GM19372 (cell line): ENCODE measurements around the gene ITGA1.
"Not testable (repeated sequence)": the region's sequence is repeated elsewhere in the genome, so short reads cannot be mapped to it uniquely, and the experiment has no call there.

Source experiments
- ATAC-seq: cut with Tn5 transposase; IDR thresholded peaks from one replicate; pipeline ENCODE4 v1.9.1; 2021; ENCODE audit warnings: mild to moderate bottlenecking, low read depth, moderate library complexity; ENCODE audit not compliant: unreplicated experiment

ITGA1 gene

GRCh38 chr5:52856564-52856963, 68.8 kb downstream of the ITGA1 start:
- peak; percentile 79 for ATAC-seq

DNA sequence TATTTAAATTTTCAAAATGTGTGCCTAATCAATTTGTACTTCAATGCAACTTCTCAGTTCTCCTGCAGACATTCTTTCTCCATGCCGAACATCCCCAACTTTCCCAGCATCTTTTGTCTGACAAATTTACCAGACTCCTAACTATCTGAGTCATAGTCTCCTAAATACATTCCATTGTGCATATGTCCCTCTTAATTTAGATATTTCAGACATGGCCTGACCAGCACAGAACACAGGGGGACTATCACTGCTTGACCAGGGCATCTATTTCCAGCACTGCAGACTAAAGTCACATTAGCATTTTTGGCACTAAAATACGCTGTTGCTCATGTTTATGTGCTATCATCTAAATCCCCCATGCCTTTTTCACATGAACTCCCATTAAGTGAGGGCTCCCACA, 71.9 kb downstream of the ITGA1 start:
- ATAC-seq, result no peak

DNA sequence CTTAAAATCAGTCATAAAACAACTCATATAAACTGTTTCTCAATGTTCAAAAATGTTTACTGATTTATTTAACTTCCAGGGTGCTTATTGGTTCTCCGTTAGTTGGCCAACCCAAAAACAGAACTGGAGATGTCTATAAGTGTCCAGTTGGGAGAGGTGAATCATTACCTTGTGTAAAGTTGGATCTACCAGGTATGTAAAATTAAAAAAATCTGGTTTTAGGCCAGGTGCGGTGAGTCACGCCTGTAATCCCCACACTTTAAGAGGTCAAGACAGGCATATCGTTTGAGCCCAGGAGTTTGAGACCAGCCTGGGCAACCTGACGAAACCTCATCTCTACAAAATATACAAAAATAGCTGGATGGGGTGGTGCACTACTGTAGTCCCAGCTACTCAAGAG, 73.7 kb downstream of the ITGA1 start:
- ATAC-seq, result no peak

- no peak for ATAC-seq
Observed at GRCh38 chr5:52863715-52864290, 76.1 kb downstream of the ITGA1 start.

DNA sequence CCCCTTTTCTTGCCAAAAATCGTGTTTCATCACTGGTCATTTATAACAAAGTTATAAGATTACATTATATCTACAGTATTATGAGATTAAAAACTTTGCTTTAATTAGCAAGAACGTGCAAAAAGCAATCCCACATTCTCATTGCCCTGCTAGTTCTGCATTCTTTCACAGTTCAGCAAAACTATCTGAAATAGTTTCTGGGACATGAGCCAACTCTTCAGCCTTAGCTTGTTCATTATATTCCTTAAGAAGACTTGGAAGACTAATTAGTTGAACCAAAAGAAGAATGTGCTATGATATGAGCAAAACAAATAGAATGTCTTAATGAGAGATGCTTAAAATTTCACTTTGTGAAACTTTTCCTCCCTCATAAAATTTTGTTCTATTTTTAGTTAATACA, 76.7 kb downstream of the ITGA1 start:
- ATAC-seq, result no peak

DNA sequence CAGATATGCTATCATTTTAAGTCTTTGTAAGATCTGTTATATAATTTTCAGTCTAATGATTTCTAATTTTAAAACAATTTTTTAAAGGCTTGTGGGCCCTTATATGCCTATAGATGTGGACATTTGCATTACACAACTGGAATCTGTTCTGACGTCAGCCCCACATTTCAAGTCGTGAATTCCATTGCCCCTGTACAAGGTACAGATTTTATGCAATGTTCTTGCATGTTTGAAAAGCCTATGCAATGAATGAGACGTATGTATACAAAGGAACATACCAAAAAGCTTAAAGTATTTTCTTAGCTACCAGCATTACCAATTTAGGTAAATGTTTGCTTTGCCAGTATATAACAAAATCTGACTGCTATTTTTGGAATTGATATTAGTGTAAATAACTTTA, 77.2 kb downstream of the ITGA1 start:
- no peak for ATAC-seq

DNA sequence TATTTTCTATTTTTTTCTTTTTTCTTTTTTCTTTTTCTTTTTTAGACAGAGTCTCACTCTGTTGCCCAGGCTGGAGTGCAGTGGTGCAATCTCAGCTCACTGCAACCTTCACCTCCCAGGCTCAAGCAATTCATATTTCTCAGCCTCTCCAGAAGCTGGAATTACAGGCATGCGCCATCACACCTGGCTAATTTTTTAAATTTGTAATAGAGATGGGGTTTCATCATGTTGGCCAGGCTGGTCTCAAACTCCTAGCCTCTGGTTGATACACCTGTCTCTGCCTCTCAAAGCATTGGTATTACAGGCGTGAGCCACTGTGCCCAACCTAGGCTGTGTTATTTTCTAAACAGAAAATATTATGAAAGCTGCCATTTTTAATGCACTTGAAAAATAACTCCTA, 78.3 kb downstream of the ITGA1 start:
- not testable (repeated sequence) for ATAC-seq

DNA sequence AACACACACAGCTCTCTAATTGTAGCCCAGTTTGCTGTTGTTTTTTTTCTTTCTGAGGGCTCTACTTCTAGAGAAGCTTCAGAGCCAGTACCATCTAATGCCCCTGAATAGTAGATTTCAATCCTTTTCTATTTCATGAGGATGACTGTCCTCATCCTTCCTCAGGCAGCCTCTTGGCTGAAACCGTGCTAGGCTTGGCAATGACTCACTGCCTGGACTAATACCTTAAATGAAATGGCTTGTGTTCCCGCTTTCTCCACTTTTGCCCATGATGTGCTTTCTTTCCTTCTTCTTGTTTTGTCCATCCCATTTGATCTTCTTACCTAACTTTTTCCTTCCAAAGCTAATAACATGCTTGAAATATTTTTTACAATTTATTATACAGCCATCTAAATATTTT, 80.1 kb downstream of the ITGA1 start:
- no peak for ATAC-seq

GRCh38 chr5:52868417-52868816, 80.7 kb downstream of the ITGA1 start:
- no peak for ATAC-seq

DNA sequence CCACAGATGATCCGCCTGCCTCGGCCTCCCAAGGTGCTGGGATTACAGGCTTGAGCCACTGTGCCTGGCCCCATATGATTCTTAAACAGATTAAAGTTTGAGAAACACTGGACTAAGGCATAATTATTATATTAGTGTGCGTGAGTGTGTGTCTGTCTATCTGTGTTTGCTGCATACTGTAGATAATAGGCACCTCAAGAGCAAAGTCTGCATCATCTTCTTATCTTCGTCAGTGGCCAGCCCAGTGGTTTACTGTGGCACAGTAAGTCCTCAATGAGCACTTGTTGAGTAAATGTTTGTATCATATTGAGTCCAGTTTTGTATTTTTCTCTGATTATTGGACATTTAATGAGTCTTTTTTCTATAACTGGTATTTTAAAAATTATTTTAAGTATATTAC, 81.7 kb downstream of the ITGA1 start:
- no peak for ATAC-seq

DNA sequence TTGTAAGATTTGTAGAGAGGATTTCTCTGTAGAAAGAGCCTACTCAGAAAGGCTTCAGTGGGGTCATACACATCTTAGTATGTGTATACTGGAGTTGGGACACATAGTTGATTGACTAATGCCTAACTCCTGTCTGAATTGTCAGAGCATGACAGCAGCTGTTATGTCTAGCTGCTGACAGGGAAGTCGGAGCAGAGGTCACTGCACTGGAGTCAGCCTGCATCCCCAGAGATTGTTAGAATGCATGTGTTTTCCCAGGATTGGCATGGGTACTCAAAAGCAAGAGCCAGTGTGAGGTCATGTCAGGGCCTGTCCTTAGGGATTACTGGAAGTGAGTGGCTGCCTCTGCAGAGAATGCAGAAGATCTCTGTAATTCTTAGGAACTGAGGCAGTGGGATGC, 82.7 kb downstream of the ITGA1 start:
- no peak for ATAC-seq

DNA sequence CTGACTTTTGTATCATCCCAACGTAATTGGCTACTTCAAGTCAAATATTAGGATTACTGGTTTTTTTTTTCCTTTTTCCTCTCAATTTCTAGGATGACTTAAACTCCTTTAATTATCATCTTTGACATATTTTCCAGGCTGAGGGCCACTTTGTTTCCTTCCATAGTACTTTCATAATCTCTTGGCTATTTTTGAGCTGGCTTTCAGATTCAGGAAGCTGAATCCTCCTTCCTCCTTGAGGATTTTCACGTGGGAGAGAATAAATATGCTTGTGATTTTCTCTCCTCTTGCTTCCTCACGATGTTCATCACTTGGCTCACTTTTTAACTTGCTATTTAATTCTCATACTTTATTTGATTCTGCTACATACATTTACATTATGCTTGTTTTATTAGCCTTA, 88.1 kb downstream of the ITGA1 start:
- no peak for ATAC-seq

- ATAC-seq, result no peak
Observed at GRCh38 chr5:52876456-52876855, 88.7 kb downstream of the ITGA1 start.

DNA sequence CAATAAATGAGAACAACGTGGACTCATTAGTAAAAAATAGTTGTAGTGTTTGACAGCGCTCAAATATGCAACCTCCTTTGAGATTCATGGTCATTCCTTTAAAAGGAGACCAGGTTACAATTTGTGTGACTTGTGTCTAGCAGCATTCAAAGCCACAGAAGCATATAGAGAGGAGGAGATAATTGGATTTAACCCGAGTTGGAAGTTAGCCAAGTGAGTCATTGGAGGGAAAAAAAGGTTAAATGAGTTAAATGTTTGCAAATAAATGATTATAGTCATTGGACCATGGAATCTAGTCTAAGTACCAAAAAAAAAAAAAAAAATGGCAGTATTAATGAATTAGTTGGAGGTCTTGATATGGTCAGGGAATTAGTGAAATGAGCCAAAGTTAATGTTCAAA, 90.9 kb downstream of the ITGA1 start:
- no peak for ATAC-seq

- ATAC-seq, result no peak
Observed at GRCh38 chr5:52880541-52880940, 92.8 kb downstream of the ITGA1 start.

- no peak for ATAC-seq
Observed at GRCh38 chr5:52881468-52881867, 93.8 kb downstream of the ITGA1 start.

- no peak for ATAC-seq
Observed at GRCh38 chr5:52883110-52883509, 95.4 kb downstream of the ITGA1 start.

DNA sequence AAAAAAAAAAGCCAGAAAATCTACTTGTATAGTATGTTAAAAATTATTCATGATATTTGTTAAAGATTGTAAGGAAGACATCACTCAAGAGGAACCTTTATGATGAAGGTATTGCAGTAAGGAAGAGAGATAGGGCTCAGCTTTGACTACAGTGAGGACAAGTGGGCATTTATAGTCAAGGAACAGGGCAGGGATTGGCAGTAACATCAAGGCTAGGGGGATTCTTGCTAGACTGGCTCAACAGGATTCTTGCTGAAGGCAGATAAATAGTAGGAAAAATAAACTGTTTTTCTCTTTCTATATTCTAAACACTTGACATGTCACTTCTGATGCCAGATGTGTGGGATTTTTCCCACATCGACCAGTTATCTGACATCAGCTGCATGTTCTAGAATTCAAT, 96.7 kb downstream of the ITGA1 start:
- ATAC-seq, result no peak

DNA sequence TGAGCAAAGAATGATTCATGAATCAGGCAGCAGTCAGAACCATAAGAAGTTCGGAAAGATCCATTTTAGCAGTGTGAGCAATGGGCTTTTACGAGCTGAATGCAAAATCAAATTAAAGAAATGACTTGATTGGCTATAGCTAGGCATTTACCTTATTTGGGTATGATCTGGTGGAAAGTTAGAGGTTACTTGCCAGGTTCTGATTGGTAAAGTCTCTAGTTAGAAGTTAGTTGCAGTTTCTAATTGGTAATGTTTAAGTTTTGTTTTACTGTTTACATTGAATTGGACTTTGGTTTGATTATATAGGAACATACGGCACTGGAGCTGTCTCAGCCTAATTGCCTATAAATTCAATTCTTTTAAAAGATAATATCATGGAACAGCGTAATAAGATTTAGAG, 97.9 kb downstream of the ITGA1 start:
- ATAC-seq, result no peak

DNA sequence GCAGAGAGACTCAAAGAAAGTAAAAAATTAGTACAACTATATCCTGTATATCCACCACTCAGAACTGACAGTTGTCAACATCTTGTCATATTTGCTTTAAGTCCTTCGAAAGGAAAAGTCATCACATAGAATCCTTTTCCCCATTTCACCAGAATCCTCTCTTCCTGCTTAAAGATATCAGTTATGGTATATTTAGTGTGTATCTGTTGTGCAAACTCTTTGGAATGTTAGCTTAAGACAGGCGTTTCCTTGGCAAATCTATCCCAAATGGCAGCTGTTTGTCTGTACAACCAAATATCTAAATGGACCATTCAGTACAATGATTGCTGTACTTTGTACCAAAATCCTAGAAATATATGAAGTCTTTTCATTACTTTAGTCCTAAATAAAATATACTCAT, 98.5 kb downstream of the ITGA1 start:
- no peak for ATAC-seq

- no peak for ATAC-seq
Observed at GRCh38 chr5:52887066-52887465, 99.3 kb downstream of the ITGA1 start.

- no peak for ATAC-seq
Observed at GRCh38 chr5:52888363-52888762, 100.6 kb downstream of the ITGA1 start.

- ATAC-seq, result no peak
Observed at GRCh38 chr5:52892242-52892878, 104.6 kb downstream of the ITGA1 start.
